GM21515 (cell line): ENCODE data around the gene DHRSX.

Experiments used
- ATAC-seq: cut with Tn5 transposase; IDR thresholded peaks from one replicate; pipeline ENCODE4 v1.9.1; 2021; ENCODE audit not compliant: unreplicated experiment

Gene DHRSX

DNA sequence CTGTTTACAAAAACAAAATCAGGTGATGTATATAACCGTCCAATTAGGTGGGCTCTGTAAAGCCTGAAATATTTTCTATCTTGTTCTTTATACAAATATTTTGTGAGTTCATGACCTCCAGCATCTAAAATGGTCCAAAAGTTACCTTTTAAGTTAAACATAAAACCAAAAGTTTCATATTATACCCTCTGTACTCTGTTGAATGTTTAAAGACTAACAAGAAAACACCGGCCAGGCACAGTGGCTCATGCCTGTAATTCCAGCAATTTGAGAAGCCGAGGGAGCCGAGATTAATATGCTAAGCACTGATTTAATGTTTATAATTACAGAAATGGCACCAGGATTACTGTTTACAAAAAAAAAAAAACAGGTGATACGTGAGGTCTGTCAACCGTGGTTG lies 328.4 kb downstream of the DHRSX start:
- ATAC-seq: no peak
